NOMO-1 treated with dmso at 0.1 percent for 144 hours (cell line): ENCODE results near the gene TMEM247.
A peak's percentile ranks its signal among the peaks of the same experiment; 100 is the strongest.

Experiments used
- DNase-seq: peaks from one replicate; lab custom pipeline; 2025; ENCODE audit not compliant: unreplicated experiment; lab: John Stamatoyannopoulos, UW

TMEM247 gene

GRCh38 chr2:46488389-46488788, 9.0 kb downstream of the TMEM247 start:
- no peak for DNase-seq

GRCh38 chr2:46489423-46490174, 10.2 kb downstream of the TMEM247 start:
- no peak for DNase-seq

DNA sequence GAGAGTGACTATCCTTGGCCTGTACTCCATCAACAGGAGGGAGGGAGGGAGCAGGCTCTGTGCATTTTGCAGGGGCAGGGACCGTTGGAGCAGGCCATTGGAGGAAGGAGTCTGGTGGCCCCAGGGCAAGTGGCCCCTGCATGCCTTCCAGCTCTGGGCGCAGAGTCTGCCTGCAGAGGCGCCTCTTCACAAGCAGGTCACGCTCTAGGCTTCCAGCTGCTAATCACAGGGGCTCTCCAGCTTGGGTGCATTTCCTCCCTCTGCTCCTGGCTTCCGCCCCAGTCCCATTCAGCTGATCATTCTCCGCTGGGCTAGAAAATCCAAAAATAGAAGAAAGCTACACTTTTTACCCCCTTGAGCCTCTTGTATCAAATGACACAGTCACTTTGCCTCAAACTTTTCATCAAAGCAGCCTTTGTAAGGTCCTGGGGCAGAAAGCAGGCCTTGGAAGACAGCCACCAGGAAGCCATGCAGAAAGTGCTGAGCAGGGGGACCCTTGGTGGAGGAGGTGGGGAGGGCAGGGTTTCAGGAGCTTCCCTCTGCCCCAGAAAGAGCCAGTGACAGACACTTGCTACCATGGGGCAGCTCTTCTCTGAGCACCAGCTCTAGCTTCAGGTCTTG, 11.3 kb downstream of the TMEM247 start:
- no peak for DNase-seq

DNA sequence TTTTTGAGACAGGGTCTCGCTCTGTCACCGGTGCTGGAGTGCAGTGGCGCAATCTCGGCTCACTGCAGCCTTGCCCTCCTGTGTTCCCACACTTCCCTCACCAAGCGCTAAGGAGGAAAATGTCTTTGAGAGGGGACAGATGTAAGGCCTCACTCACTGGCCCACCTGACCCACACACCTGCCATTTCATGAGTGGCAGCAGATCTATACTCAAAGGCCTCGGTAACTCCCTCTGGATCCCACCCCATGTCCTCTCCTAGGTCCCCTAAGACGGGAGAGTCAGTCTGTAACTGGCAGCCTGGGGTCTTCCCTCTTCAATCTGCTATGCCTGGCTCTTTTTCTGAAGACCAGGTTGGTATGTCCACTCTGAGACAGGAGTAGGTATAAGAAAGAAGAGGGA, 12.9 kb downstream of the TMEM247 start:
- DNase-seq = no peak

GRCh38 chr2:46493241-46493970, 14.0 kb downstream of the TMEM247 start:
- peak; percentile 4 for DNase-seq

DNA sequence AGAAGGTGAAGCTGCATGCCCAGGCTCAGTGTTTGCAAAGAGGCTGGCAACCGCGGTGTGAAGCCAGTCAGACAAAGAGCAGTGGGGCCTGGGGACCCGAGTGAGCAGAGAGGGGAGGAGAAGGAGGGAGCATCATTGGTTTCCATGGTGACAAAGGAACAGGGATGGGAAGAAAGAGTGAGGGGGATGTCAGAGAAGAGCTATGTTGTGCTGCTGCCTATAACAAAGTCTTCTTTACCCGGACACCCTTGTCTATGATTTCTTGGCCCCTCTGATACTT, 14.5 kb downstream of the TMEM247 start:
- no peak for DNase-seq

DNA sequence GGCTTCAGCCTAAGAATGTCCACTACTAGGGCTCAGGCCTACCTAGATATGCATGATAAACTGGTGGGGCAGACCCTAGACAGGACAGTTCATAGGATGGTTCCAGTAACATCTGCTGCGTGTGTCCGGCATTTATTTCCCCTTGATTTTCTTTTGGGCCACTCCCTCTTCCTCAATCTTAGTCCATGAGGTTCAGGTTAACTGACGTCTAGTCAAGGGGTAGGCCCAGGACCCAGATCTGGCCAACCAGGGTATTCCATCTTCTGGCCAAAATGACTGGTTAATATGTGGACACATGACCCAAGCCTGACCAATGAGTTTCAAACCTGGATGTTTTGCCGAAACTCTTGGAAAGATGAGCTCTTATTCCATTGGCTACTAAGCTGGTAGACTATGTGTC, 15.2 kb downstream of the TMEM247 start:
- no peak for DNase-seq

GRCh38 chr2:46495231-46496030, 16.1 kb downstream of the TMEM247 start:
- no peak for DNase-seq

- no peak for DNase-seq
These were observed 18.4 kb downstream of the TMEM247 start for GRCh38 chr2:46497766-46498165.

- no peak for DNase-seq
These were observed 19.3 kb downstream of the TMEM247 start for GRCh38 chr2:46498681-46499080.

- no peak for DNase-seq
These were observed 20.0 kb downstream of the TMEM247 start for GRCh38 chr2:46499392-46499785.

DNA sequence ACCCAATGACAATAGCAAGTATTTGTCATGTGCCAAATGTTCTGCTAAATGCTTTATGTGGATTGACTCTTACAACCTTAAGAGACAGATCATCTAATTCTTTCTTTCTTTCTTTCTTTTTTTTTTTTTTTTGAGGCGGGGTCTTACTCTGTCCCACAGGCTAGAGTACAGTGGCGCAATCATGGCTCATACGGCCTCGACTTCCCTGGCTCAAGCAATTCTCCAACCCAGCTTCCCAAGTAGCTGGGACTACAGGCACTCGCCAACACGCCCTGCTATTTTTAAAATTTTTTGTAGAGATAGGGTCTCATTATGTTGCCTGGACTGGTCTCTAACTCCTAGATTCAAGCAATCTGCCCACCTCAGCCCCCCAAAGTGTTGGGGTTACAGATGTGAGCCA, 21.4 kb downstream of the TMEM247 start:
- DNase-seq = no peak

DNA sequence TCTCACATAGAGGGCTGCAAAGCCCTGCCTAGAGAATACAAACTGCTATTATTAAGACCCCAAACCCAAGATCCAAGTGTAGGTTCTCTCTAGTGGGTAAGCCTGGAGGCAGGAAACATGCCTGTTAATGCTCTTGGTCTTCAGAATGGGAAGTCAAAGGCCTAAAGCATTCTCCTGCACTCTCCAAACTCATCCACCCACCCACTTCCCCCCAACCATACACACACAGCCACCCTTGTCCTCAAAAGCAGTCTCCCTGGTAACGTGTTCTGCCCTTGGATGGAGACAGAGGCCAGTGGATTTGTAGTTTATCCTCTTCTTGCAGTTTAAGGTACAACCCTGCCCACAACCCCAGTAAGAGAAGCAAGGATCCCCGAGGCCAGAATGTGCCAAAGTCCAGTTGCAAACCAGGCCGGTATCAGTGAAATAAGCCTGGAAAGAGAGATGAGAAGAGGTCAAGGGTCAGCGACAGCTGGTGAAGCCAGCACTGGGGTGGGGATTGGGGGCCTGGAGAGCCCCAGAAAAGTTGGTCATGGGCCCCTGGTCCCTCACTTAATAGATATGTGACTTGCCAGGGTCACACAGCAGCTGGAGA, 23.0 kb downstream of the TMEM247 start:
- no peak for DNase-seq

GRCh38 chr2:46503686-46504085, 24.3 kb downstream of the TMEM247 start:
- DNase-seq = no peak

DNA sequence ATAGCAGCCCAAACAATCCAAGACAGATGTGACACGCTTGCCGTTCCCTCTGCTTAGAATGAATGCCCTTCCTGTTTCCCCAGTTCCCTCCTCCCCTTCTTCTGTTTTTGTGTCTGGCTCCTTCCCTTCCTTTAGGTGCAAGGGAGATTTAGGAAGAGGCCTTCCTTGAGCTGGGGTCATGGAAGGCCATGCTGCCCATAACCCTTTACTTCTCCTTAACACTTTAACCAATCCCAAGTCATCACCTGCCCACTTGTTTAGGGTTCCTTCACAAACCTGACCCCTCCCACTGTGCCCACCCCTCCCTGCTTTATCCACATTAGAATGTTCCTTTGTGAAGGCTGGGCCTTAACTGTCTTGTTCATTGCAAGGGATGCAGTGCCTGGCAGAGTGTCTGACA, 24.9 kb downstream of the TMEM247 start:
- DNase-seq = no peak

- DNase-seq = no peak
These were observed 25.5 kb downstream of the TMEM247 start for GRCh38 chr2:46504685-46505471.

- DNase-seq = no peak
These were observed 26.1 kb downstream of the TMEM247 start for GRCh38 chr2:46505472-46505783.

DNA sequence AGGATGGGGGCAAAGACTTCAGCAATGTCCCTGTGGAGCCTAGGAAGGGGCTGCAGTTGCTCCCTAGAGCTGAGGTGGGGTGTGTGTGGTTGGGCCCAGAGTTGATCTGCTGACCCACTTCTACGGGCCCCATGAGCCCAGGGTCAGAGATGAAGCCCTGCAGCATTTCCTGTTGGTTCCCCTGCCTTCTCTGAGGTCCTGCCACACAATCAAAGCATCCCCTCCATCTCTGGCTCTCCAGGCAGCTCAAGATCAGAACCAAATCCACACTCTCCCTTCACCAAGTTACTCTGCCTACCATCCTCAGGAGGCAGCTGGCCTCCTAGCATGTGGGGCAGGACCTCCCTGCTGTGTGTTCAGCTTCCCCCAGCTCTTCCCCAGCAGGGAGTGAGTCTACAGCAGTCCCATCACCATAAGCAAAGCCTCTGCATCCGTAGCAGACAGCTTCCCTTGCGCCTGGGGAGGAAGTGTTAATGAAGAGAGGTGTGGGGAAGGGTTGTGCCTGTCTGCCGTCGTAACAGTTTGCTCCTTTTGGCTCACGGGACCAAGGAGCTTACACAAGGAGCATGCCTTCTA, 26.9 kb downstream of the TMEM247 start:
- no peak for DNase-seq

DNA sequence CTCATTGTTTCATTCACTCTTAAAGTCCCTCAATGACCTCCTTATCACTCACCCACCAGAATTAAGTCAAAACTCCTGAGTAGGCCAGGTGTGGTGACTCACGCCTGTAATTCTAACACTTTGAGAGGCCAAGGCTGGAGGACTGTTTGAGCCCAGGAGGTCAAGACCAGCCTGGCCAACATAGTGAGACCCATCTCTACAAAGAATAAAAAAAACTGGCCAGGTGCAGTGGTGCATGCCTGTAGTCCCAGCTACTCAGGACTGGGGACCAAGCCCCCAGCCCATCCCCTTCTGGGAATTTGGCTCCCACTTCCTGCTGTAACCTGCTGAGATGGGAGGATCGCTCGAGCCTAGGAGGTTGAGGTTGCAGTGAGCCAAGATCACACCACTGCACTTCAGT, 28.9 kb downstream of the TMEM247 start:
- DNase-seq = no peak

- no peak for DNase-seq
These were observed 29.4 kb downstream of the TMEM247 start for GRCh38 chr2:46508759-46509158.
